Thyroid gland (tissue), 4 donors: ENCODE results near the gene OXCT2. TPM values are rescaled to one million over a fixed set of nuclear protein-coding genes. Genes with fewer than 3 reads are reported as not detected.
A peak's percentile ranks its signal among the peaks of the same experiment; 100 is the strongest.

Source experiments
- DNase-seq, 2 donors: peaks; one replicate each; pipeline ENCODE4 v3.0.0-alpha.2; 2019
- H3K27ac ChIP-seq, 3 donors: fragments of 200-600 bp; sonication (generic); 1 replicate in 2 of 3; 2 replicates in 1 of 3; pipeline ENCODE4 v1.5.1; 2016 to 2019; ENCODE audit warnings: mild to moderate bottlenecking in 1 of 3, moderate library complexity in 1 of 3
- H3K27me3 ChIP-seq: fragments of 200-600 bp; sonication (generic); one replicate; pipeline ENCODE4 v1.5.1; 2019
- H3K36me3 ChIP-seq, 2 donors: fragments of 200-600 bp; sonication (generic); one replicate each; pipeline ENCODE4 v1.5.1; 2016 to 2019
- H3K4me1 ChIP-seq, 2 donors: fragments of 200-600 bp; sonication (generic); one replicate each; pipeline ENCODE4 v1.5.1; 2017 to 2019
- H3K4me3 ChIP-seq, 3 donors: fragments of 200-600 bp; sonication (generic); replicated peaks in 1 of 3; 1 replicate in 2 of 3; 2 replicates in 1 of 3; pipeline ENCODE4 v1.5.1; 2016; ENCODE audit warnings: mild to moderate bottlenecking in 1 of 3
- H3K9me3 ChIP-seq: fragments of 200-600 bp; sonication (generic); one replicate; pipeline ENCODE4 v1.5.1; 2017
- CTCF ChIP-seq, 6 experiments: fragments of 200-600 bp in 3 of 6; fragments of 450-650 bp in 3 of 6; sonication (generic) in 3 of 6; IDR thresholded peaks; one replicate each; pipeline ENCODE4 v1.5.1; 2016 to 2019; ENCODE audit warnings: antibody characterized with exemption in 6 of 6, mild to moderate bottlenecking in 2 of 6, inconsistent platforms in 1 of 6, moderate library complexity in 1 of 6
- POLR2A ChIP-seq, 2 donors: fragments of 450-650 bp; IDR thresholded peaks; one replicate each; pipeline ENCODE4 v1.6.1; 2017; ENCODE audit warnings: antibody characterized with exemption in 2 of 2, mild to moderate bottlenecking in 2 of 2, moderate library complexity in 1 of 2
- WGBS, 2 donors: methylation state at CpG; one replicate each; pipeline ENCODE4 v1.1.5; 2017; 5-methylcytosine and 5-hydroxymethylcytosine counted together
- intact Hi-C: fragments of 100-400 bp; cut with DNase I; formaldehyde crosslinking; loops from one replicate; pipeline ENCODE4 v1.15.1; 2023
- total RNA-seq, 4 donors: library from RNA; depleted of rRNA; stranded (reverse); fragments of >200 nt; gene quantifications; one replicate each; pipeline ENCODE4 v1.2.3, GENCODE V29; 2016

Gene OXCT2
- total RNA-seq, 4 donors from 2014 or later: 2.6 to 8.2 (median 3.5) TPM

- Histone ChIP-seq H3K27me3 (no peaks in the 10 kb centered on the region), H3K4me1 (peaks cover 6 to 20% of the 10 kb centered on the region in 2 donors), H3K4me3 (no peak overlapping the region), H3K36me3 (peaks cover 0 to 5% of the 10 kb centered on the region in 2 donors), H3K9me3 (no peaks in the 10 kb centered on the region), H3K27ac (no peak overlapping the region)
- TF ChIP-seq CTCF (IDR thresholded peaks at IDR 0.05) (no peak), POLR2A (IDR thresholded peaks at IDR 0.05) (no peak)
- 78 to 82% methylated on average over 8 to 9 of the region's 9 CpGs for WGBS, 2 donors
- intact Hi-C loops: no loop called here
- no peak for DNase-seq
These were observed 33.5 kb downstream of the OXCT2 start for GRCh38 chr1:39737546-39738169.

DNA sequence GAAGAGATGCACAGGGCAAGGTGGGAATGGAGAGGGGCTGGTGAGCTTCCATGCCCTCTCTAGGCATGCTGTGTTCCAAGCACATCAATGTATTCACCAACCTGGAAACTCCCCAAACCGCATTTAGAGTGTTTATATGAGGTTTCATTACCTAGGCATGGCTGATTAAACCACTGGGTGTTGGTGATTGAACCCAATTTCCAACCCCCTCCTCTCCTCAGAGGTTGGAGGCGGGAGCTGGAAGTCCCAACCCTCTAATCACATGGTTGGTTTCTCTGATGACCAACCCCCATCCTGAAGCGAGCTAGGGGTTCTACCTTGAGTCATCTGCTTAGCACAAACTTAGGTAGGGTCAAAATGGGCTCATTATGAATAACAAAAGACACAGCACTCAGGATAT lies 35.4 kb downstream of the OXCT2 start:
- H3K9me3 ChIP-seq: no peaks in the 10 kb centered on the region
- DNase-seq: no peak
- TF ChIP-seq POLR2A (IDR thresholded peaks at IDR 0.05): no peak
- no peak for TF ChIP-seq CTCF (IDR thresholded peaks at IDR 0.05)
- intact Hi-C loops: no loop called here
- H3K4me1 ChIP-seq: peaks cover 6 to 20% of the 10 kb centered on the region in 2 donors
- H3K27me3 ChIP-seq: no peaks in the 10 kb centered on the region
- H3K27ac ChIP-seq: no peak overlapping the region
- H3K36me3 ChIP-seq: no peaks in the 10 kb centered on the region
- WGBS, 2 donors: 71 to 85% methylated on average over 3 of the region's 3 CpGs
- no peak overlapping the region for H3K4me3 ChIP-seq

DNA sequence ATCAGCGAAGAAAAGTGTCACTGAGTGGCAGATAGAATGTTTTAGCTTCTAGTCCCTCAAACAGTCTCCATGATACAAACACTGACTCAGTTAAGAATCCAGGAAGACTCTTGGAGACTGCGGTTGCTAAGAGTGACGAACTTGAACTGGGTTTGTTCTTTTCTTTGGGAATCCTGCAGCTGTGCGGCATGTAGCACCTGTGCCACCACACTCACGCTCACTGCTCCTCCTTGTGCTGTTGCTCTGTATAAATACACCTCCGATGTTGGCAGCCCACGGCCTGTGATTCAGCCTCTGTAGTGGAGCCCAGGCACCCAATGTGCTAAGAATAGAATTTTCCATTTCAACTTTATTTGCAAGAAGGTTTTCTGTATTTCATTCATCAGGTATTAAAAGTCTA lies 38.0 kb downstream of the OXCT2 start:
- no peak for TF ChIP-seq CTCF (IDR thresholded peaks at IDR 0.05)
- no peak for TF ChIP-seq POLR2A (IDR thresholded peaks at IDR 0.05)
- Histone ChIP-seq H3K4me3 (no peak overlapping the region), H3K27ac (no peak overlapping the region), H3K9me3 (no peaks in the 10 kb centered on the region), H3K4me1 (peaks cover 0 to 6% of the 10 kb centered on the region in 2 donors), H3K36me3 (no peaks in the 10 kb centered on the region), H3K27me3 (peaks cover 5% of the 10 kb centered on the region)
- intact Hi-C loops: no loop called here
- WGBS, 2 donors: 40 to 49% methylated on average over 7 of the region's 7 CpGs
- DNase-seq: peak; percentile 65 to 73

DNA sequence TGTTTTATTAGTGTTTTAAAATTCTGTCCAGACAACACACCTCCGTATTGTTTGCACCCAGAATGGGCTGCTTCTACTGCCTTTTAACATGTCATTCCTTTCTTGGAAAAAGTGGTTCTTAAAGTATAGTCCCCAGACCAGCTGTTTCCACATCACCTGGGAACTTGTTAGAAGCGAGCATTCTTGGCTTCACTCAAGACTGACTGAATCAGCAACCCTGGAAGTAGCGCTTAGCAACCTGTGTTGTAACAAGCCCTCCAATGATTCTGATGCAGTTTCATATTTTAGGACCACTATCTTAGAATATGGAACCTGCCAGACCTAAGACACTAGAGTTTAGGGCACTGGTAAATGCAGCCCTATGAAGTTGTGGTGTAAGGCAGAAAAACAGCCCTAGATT lies 38.4 kb downstream of the OXCT2 start:
- no peak overlapping the region for H3K4me3 ChIP-seq
- DNase-seq: no peak
- peaks cover 10% of the 10 kb centered on the region for H3K27me3 ChIP-seq
- peaks cover 0 to 6% of the 10 kb centered on the region in 2 donors for H3K4me1 ChIP-seq
- WGBS, 2 donors: 22 to 24% methylated on average over 3 of the region's 3 CpGs
- no peak overlapping the region for H3K27ac ChIP-seq
- no peaks in the 10 kb centered on the region for H3K9me3 ChIP-seq
- intact Hi-C loops: no loop called here
- no peaks in the 10 kb centered on the region for H3K36me3 ChIP-seq
- TF ChIP-seq CTCF (IDR thresholded peaks at IDR 0.05): no peak
- no peak for TF ChIP-seq POLR2A (IDR thresholded peaks at IDR 0.05)

DNA sequence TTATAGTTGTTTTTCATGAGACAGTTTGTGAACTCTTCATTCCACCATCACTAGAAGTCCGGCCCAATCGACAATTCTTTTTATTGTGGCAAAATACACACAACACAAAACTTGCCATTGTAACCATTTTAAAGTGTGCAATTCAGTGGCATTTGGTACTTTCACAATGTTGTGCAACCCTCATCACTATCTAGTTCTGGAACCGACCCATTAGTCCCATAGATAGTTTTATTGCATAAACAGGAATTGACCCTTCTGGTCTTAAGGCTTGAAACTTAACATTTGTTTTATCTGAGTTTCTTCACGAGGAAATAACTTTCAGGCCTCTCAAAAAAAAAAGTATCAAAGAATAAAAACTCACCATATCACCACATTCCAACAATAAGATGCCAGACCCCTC lies 41.3 kb downstream of the OXCT2 start:
- intact Hi-C loops: no loop called here
- TF ChIP-seq CTCF (IDR thresholded peaks at IDR 0.05): no peak
- no peak for TF ChIP-seq POLR2A (IDR thresholded peaks at IDR 0.05)
- WGBS, 2 donors: 56 to 66% methylated on average over 3 to 4 of the region's 4 CpGs

More for the DNA sequence above, 41.3 kb downstream of the OXCT2 start:
- Histone ChIP-seq H3K27ac (no peak overlapping the region), H3K36me3 (no peaks in the 10 kb centered on the region), H3K9me3 (no peaks in the 10 kb centered on the region), H3K27me3 (peaks cover 13% of the 10 kb centered on the region), H3K4me1 (peaks cover 0 to 6% of the 10 kb centered on the region in 2 donors), H3K4me3 (no peak overlapping the region)
- DNase-seq: no peak
